ENCODE results near the gene MACROD2.
"Not testable (repeated sequence)": the region's sequence is repeated elsewhere in the genome, so short reads cannot be mapped to it uniquely, and the experiment has no call there.

MACROD2 gene

GRCh38 chr20:15336536-15336935 is 1341.2 kb downstream of the MACROD2 start:
- DNase-seq = no peak

DNA sequence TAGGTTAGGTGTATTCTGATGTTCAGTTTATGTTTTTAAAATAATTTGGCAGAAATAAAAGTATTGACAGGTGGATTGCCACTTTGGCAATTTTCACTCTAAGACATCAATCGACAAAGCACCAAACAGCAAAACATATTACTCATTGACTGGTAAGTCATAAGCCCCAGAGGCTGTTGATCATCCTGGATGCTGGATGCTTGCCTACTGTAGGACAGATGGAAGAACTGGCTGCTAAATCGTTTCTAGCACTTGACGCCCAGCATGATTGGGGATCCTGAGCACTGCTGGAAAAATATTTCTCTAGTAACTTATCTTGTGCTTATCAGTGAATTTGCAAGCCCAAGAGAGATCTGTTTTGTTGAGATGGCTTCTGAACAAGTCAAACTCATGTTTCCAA is 1343.9 kb downstream of the MACROD2 start:
- DNase-seq = no peak

- DNase-seq = no peak
These were observed 1347.7 kb downstream of the MACROD2 start for GRCh38 chr20:15342991-15343523.

GRCh38 chr20:15345287-15345686 is 1350.0 kb downstream of the MACROD2 start:
- no peak for DNase-seq

GRCh38 chr20:15346657-15347280 is 1351.5 kb downstream of the MACROD2 start:
- no peak for DNase-seq

- no peak for DNase-seq
These were observed 1363.7 kb downstream of the MACROD2 start for GRCh38 chr20:15359056-15359455.

- DNase-seq = no peak
These were observed 1367.5 kb downstream of the MACROD2 start for GRCh38 chr20:15362849-15363248.

GRCh38 chr20:15364781-15365180 is 1369.5 kb downstream of the MACROD2 start:
- no peak for DNase-seq

DNA sequence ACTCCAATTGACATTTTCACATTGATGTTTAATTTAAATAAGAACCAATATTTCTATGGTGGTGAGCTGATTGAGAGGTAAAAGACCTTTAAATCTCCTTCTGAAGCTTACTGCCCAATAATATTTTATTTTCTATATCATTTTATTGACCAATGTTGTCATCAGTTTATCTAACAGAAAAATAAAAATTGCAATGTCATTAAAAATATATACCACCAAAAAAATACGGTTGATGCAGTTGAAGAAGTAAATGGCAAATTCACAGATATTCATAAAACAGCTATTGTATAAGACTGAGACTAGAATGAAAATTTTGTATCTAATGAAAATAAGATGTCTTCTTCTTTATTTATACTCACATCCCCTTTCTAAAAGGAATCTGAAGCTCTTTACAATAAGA is 1375.1 kb downstream of the MACROD2 start:
- DNase-seq = no peak

- DNase-seq = no peak
These were observed 1379.4 kb downstream of the MACROD2 start for GRCh38 chr20:15374682-15375081.

- no peak for DNase-seq
These were observed 1380.5 kb downstream of the MACROD2 start for GRCh38 chr20:15375836-15376235.

- not testable (repeated sequence) for DNase-seq
These were observed 1382.3 kb downstream of the MACROD2 start for GRCh38 chr20:15377603-15378002.

- DNase-seq = no peak
These were observed 1382.8 kb downstream of the MACROD2 start for GRCh38 chr20:15378151-15378550.

- no peak for DNase-seq
These were observed 1384.5 kb downstream of the MACROD2 start for GRCh38 chr20:15379681-15380296.

- no peak for DNase-seq
These were observed 1385.5 kb downstream of the MACROD2 start for GRCh38 chr20:15380770-15381169.

GRCh38 chr20:15387228-15387627 is 1391.9 kb downstream of the MACROD2 start:
- DNase-seq = no peak

DNA sequence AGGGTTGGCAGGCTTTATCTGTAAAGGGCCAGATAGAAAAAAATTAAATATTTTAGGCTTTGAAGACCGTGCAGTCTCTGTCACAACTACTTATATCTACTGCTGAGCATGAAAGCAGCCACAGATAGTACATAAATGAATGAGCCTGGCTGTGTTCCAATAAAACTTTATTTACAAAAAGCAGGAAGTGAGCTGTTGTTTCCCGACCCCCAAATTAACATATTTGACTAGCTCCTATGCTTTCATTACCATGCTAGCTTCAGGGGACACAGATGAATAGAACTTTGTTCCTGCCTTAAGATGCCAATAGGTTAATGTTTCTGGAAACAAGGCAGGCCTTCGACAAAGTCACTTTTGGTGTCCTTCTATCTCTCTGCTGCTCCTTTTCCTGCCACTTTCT is 1400.1 kb downstream of the MACROD2 start:
- DNase-seq = no peak

- DNase-seq = no peak
These were observed 1400.7 kb downstream of the MACROD2 start for GRCh38 chr20:15396026-15396425.

- no peak for DNase-seq
These were observed 1401.6 kb downstream of the MACROD2 start for GRCh38 chr20:15396900-15397299.

- no peak for DNase-seq
These were observed 1404.5 kb downstream of the MACROD2 start for GRCh38 chr20:15399781-15400180.

DNA sequence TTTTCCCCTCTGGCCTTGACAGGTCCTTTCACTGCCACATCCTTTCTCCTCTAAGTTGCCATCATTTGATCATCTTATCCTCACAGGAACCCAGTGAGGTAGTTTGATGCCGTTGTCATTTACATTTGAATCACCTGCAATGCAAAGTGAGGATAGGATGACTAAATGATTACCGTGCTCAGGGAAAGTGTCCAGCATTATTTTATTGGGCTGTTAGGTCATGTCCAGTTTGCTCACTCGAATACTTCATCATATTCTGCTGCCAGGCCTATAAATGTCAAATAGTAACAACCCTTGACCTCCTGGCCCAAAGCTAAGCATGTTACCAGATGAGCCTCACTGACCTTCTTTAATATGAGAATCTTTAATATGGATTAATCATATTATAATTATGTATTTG is 1410.8 kb downstream of the MACROD2 start:
- DNase-seq = no peak

GRCh38 chr20:15411781-15412180 is 1416.5 kb downstream of the MACROD2 start:
- DNase-seq = no peak

GRCh38 chr20:15415908-15416307 is 1420.6 kb downstream of the MACROD2 start:
- no peak for DNase-seq

DNA sequence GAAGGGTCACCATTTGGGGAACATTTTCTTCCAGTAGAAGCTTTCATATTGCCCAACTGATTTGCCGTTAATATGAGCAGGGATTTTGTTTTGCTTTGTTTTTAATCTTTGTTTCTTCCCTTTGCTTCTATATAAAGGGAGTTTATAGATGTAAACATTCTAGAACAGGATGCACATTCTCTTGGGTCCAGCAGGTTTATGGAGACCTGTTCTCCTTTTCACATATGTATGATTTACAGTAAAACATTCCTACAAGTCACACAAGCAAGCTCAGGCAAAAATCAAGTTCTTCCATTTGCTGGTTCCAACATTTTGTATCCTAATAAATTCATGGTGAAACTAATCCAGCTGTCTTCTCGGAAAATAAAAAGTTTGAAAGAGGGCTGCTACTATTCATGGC is 1424.5 kb downstream of the MACROD2 start:
- DNase-seq = no peak

DNA sequence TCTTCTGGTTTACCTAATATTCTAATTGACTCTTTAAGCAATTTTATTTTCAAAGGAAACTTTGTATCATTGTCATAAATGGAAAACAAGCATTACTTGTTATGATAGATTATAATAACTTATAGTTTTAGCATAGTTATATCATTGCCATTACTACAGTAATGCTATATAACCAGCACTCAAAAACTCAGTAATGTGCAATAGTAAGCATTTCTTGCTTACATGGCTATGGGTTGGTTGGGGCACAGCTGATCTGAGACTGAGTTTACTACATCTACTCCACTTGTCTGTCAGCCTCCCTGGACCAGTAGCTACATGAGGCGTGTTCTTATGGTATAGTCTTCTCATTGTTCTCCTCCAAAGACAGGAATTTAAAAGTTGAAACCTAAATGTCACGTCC is 1427.7 kb downstream of the MACROD2 start:
- no peak for DNase-seq

All from CD4-positive, alpha-beta T cell treated with Interleukin-4 for 4 hours (primary cell).